Stimulated activated CD8-positive, alpha-beta memory T cell treated with anti-CD3 and anti-CD28 coated beads, Interleukin-7, amount 100 ng/mL, for 24 hours (primary cell): Measurements from ENCODE around the gene CHD1L.
"Not testable (repeated sequence)": the region's sequence is repeated elsewhere in the genome, so short reads cannot be mapped to it uniquely, and the experiment has no call there.

Experiments
- DNase-seq: peaks from one replicate; pipeline ENCODE4 v3.0.0-alpha.2; 2020; ENCODE audit warnings: low read depth

CHD1L gene

DNA sequence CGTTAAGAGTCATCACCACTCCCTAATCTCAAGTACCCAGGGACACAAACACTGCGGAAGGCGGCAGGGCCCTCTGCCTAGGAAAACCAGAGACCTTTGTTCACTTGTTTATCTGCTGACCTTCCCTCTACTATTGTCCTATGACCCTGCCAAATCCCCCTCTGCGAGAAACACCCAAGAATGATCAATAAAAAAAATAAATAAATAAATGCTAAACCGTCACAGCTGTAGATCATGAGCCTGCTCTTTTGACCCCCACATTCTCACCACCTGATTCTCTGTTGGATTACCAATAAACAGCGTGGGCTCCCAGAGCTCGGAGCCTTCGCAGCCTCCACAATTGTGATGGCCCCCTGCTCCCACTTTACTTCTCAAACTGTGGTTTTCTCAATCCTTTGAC is 8.6 kb upstream of the CHD1L start:
- DNase-seq, result not testable (repeated sequence)

GRCh38 chr1:147235822-147236221 is 6.7 kb upstream of the CHD1L start:
- DNase-seq, result no peak

- no peak for DNase-seq
These were observed 6.0 kb upstream of the CHD1L start for GRCh38 chr1:147236448-147236847.

DNA sequence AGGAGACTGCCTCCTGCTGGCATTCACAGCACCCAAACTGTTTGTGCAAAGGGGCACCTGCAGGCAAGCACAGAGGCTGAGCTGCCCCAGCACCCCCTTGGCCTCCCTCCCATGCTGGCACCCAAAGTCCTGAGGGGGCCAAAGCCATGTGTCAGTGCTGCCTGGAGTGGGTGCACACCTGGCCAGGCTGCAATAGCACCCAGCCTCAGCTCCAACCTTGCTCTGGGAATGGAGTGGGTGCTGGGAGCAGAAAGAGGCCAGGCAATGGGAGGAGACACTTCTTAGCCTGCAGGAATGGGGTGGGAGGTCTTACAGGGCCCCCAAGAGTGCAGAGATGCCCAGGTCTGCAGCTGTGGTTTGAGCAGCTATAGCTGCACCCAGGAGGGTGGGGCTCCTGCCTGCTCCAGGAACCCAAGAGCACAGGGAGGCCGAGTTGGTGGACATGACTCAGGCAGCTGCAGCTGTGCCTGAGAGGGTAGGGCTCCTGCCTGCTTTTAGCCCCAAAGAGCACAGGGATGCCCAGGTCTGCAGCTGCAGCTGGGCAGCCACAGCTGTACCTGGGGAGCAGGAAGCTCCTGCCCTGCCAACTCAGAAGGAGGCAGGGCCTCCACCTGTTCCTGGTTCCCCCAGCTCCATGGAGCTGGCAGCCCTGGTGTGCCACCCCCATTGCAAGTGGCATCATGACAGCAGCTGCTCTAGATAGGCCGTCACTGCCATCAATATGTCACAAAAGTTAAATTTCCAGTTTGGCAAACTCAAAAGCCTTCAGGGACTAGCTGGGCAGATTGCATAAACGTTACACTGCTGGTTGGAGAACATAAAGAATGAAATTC is 5.3 kb upstream of the CHD1L start:
- no peak for DNase-seq

- no peak for DNase-seq
These were observed 4.2 kb upstream of the CHD1L start for GRCh38 chr1:147238053-147238902.

GRCh38 chr1:147238925-147239820 is 3.3 kb upstream of the CHD1L start:
- DNase-seq, result no peak

GRCh38 chr1:147240131-147240721 is 2.3 kb upstream of the CHD1L start:
- not testable (repeated sequence) for DNase-seq

GRCh38 chr1:147241934-147242448 is 493 bp upstream of the CHD1L start:
- no peak for DNase-seq

DNA sequence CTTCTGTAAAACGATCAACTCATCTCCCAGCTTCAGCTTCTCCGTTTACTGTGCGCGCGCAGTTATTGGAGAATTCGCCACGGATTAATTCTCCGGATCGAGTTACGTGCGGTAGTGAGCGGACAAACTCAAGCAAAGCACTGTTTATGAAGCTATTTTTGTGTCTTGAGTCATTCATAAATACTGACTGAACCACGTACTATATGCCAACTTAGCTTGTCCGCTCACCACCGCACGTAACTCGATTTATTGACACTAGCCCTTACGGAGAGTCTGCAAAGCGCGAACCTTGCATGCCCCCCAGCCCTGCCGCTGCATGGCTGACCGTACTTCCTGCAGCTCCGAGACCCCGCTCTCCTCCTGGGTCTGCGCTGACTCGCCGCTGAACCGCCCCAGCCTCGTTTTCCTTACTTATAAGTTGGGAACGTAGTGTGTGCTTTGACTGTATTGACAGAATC is 773 bp downstream of the CHD1L start:
- DNase-seq, result peak; percentile 10

DNA sequence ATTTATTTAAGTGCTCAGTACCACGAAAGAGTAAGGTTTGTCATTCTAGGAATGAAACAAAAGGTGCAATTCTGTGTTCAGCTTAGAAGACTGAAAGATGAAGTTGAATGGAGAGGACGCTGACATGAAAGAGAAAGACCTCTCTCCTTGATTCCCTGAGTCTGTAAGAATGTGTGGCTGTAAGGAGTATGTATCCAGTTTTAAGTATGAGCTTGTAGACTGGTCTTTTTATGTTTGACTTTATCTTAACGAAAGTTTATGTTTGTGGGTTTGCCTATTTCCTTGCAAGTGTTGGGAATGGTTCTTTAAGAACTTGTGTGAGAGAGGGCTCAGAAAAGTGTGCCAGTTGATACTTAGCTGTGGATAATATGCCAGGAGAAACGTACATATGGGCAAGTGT is 1.4 kb downstream of the CHD1L start:
- DNase-seq, result no peak

- DNase-seq, result no peak
These were observed 2.6 kb downstream of the CHD1L start for GRCh38 chr1:147245129-147245528.

- no peak for DNase-seq
These were observed 3.1 kb downstream of the CHD1L start for GRCh38 chr1:147245586-147246021.

DNA sequence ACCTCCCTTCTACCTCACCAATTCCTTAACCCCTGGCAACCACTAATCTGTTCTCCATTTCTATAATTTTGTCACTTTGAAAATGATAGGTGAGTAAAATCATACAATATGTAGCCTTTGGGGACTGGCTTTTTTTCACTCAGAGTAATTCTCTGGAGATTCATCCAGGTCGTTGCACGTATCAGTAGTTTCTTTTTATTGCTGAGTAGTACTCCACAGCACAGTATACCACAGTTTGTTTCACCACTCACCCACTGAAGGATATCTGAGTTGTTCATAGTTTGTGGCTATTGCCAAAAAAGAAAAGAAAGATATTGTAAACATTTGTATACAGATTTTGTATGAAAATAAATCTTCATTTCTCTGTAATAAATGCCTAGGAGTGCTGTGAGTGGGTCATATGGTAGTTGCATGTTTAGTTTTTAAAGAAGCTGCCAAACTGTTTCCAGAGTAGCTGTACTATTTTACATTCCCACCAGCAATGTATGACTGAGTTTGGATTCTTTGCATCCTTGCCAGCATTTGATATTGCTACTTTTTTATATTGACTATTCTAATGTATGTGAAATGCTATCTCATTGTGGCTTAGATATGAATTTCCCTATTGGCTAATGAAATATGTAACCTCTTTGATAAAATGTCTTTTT is 3.7 kb downstream of the CHD1L start:
- no peak for DNase-seq

- DNase-seq, result no peak
These were observed 4.6 kb downstream of the CHD1L start for GRCh38 chr1:147246910-147247655.

- DNase-seq, result no peak
These were observed 5.3 kb downstream of the CHD1L start for GRCh38 chr1:147247656-147248238.

- DNase-seq, result no peak
These were observed 10.1 kb downstream of the CHD1L start for GRCh38 chr1:147252540-147252939.

DNA sequence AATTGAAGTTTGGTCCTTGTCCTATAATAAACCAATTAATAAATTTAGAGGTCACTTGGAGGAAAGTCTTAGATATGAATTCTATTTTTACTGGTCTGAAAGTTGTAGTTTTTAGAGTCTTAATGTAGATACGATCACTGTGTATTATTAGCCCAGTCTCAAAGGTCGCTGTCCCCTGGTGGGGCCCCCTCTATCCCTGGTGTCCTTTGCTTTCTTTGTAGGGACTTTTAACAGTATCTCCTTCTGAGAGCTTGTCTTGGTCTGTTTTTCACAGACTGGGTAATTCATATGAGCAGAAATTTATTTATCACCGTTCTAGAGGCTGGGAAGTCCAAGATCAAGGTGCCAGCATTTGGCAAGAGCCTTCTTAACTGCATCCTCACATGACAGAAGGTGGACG is 18.5 kb downstream of the CHD1L start:
- no peak for DNase-seq

DNA sequence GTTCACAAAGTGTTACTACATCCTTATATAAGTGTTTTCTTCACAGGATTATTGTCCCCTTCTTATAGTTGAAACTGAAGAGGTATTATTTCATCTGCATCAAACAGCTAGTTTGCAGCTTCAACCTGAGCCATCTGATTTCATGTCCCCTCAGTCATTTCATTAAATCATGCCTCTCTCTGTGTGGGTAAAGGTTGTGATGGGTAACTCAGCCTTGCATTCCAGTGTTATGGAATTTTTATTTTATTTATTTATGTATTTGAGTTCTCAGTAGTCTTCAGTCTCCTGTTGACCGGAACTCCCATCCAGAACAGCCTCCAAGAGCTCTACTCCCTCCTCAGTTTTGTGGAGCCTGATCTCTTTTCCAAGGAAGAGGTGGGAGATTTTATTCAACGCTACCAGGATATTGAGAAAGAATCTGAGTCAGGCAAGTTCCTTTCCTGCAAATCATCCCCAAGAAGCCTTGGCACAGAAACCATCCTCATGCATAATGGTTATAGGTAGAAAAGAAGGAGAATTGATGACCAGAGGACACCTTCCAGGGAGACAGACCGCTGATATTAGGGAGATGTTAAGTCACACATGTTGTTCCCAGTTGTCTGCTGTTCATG is 21.8 kb downstream of the CHD1L start:
- DNase-seq, result no peak

- DNase-seq, result no peak
These were observed 23.9 kb downstream of the CHD1L start for GRCh38 chr1:147266381-147266780.
